ENCODE measurements around the gene YKT6.

Gene YKT6

GRCh38 chr7:44186736-44187135 is 14.0 kb upstream of the YKT6 start:
- Histone ChIP-seq H3K36me3 (ENCODE audit: control insufficient read depth in 1 of 2, insufficient read depth in 2 of 2, low read depth in 1 of 2, low read length in 2 of 2) (no peaks in the 10 kb centered on the region), H3K4me1 (ENCODE audit: control insufficient read depth, insufficient read depth, low read depth, low read length) (peaks cover 43% of the 10 kb centered on the region), H3K9me3 (ENCODE audit: control insufficient read depth, low read length) (peaks cover 17% of the 10 kb centered on the region), H3K27ac (ENCODE audit: low read length, poor library complexity, severe bottlenecking) (no peak overlapping the region), H2AK5ac (ENCODE audit: low read length, severe bottlenecking) (peak overlapping the region; percentile 56), H3K4ac (ENCODE audit: low read depth in 1 of 2, low read length in 2 of 2) (no peak overlapping the region), H2BK5ac (ENCODE audit: low read depth, low read length, poor library complexity, severe bottlenecking) (no peak overlapping the region), H3K14ac (ENCODE audit: low read length in 2 of 2) (no peak overlapping the region), H3K4me2 (ENCODE audit: low read length, poor library complexity, severe bottlenecking) (no peak overlapping the region), H4K91ac (ENCODE audit: low read length) (no peak overlapping the region), H4K8ac (ENCODE audit: low read length) (no peak overlapping the region), H3K27me3 (ENCODE audit: control insufficient read depth in 1 of 2, insufficient read depth in 1 of 2, low read length in 2 of 2) (no peaks in the 10 kb centered on the region), H3K79me1 (replicated peaks; ENCODE audit: low read length, poor library complexity, severe bottlenecking) (no peaks in the 10 kb centered on the region), H2BK12ac (ENCODE audit: low read length in 2 of 2) (no peak overlapping the region), H2BK15ac (ENCODE audit: low read depth, poor library complexity, severe bottlenecking) (no peak overlapping the region), H3K4me3 (ENCODE audit: insufficient read depth in 1 of 2, low read depth in 1 of 2, low read length in 2 of 2) (no peak overlapping the region), H3K18ac (ENCODE audit: low read depth in 1 of 2, low read length in 2 of 2) (no peak overlapping the region), H3K23ac (ENCODE audit: low read length in 2 of 2) (no peak overlapping the region), H2BK120ac (ENCODE audit: low read depth, low read length) (no peak overlapping the region), H3K9ac (ENCODE audit: low read length) (no peak overlapping the region), H2AFZ (ENCODE audit: low read depth, low read length) (no peak overlapping the region)
- no peak for DNase-seq
- 77% methylated on average over 5 of the region's 5 CpGs for WGBS

- Histone ChIP-seq H2BK120ac (ENCODE audit: low read depth, low read length) (no peak overlapping the region), H3K9me3 (ENCODE audit: control insufficient read depth, low read length) (peaks cover 6% of the 10 kb centered on the region), H3K9ac (ENCODE audit: low read length) (no peak overlapping the region)
These were observed 13.0 kb upstream of the YKT6 start for GRCh38 chr7:44187636-44188416.

GRCh38 chr7:44188480-44189225 is 12.1 kb upstream of the YKT6 start:
- H2AK5ac ChIP-seq (ENCODE audit: low read length, severe bottlenecking) = peak overlapping the region; percentile 33
- H3K9me3 ChIP-seq (ENCODE audit: control insufficient read depth, low read length) = no peaks in the 10 kb centered on the region
- no peak overlapping the region for H3K4me2 ChIP-seq (ENCODE audit: low read length, poor library complexity, severe bottlenecking)
- no peak overlapping the region for H2AFZ ChIP-seq (ENCODE audit: low read depth, low read length)
- H3K27ac ChIP-seq (ENCODE audit: low read length, poor library complexity, severe bottlenecking) = no peak overlapping the region
- WGBS = 90% methylated on average over 16 of the region's 16 CpGs
- peaks cover 41% of the 10 kb centered on the region for H3K4me1 ChIP-seq (ENCODE audit: control insufficient read depth, insufficient read depth, low read depth, low read length)
- no peak overlapping the region for H2BK12ac ChIP-seq (ENCODE audit: low read length in 2 of 2)
- DNase-seq = no peak
- no peak overlapping the region for H4K91ac ChIP-seq (ENCODE audit: low read length)
- H4K8ac ChIP-seq (ENCODE audit: low read length) = no peak overlapping the region
- H3K14ac ChIP-seq (ENCODE audit: low read length in 2 of 2) = no peak overlapping the region
- H2BK120ac ChIP-seq (ENCODE audit: low read depth, low read length) = no peak overlapping the region
- H3K4ac ChIP-seq (ENCODE audit: low read depth in 1 of 2, low read length in 2 of 2) = no peak overlapping the region
- no peaks in the 10 kb centered on the region for H3K36me3 ChIP-seq (ENCODE audit: control insufficient read depth in 1 of 2, insufficient read depth in 2 of 2, low read depth in 1 of 2, low read length in 2 of 2)
- no peak overlapping the region for H3K18ac ChIP-seq (ENCODE audit: low read depth in 1 of 2, low read length in 2 of 2)
- H3K27me3 ChIP-seq (ENCODE audit: control insufficient read depth in 1 of 2, insufficient read depth in 1 of 2, low read length in 2 of 2) = peaks cover 0 to 4% of the 10 kb centered on the region in 2 experiments
- no peak overlapping the region for H2BK15ac ChIP-seq (ENCODE audit: low read depth, poor library complexity, severe bottlenecking)
- no peak overlapping the region for H2BK5ac ChIP-seq (ENCODE audit: low read depth, low read length, poor library complexity, severe bottlenecking)
- no peak overlapping the region for H3K4me3 ChIP-seq (ENCODE audit: insufficient read depth in 1 of 2, low read depth in 1 of 2, low read length in 2 of 2)
- no peaks in the 10 kb centered on the region for H3K79me1 ChIP-seq (replicated peaks; ENCODE audit: low read length, poor library complexity, severe bottlenecking)
- no peak overlapping the region for H3K23ac ChIP-seq (ENCODE audit: low read length in 2 of 2)
- H3K9ac ChIP-seq (ENCODE audit: low read length) = no peak overlapping the region

More at GRCh38 chr7:44187636-44188416, 13.0 kb upstream of the YKT6 start:
- no peak for DNase-seq
- Histone ChIP-seq H3K4ac (ENCODE audit: low read depth in 1 of 2, low read length in 2 of 2) (no peak overlapping the region), H3K14ac (ENCODE audit: low read length in 2 of 2) (no peak overlapping the region), H3K27ac (ENCODE audit: low read length, poor library complexity, severe bottlenecking) (no peak overlapping the region), H2BK5ac (ENCODE audit: low read depth, low read length, poor library complexity, severe bottlenecking) (no peak overlapping the region), H4K8ac (ENCODE audit: low read length) (no peak overlapping the region), H4K91ac (ENCODE audit: low read length) (no peak overlapping the region), H3K36me3 (ENCODE audit: control insufficient read depth in 1 of 2, insufficient read depth in 2 of 2, low read depth in 1 of 2, low read length in 2 of 2) (no peaks in the 10 kb centered on the region), H3K4me1 (ENCODE audit: control insufficient read depth, insufficient read depth, low read depth, low read length) (peaks cover 44% of the 10 kb centered on the region), H2BK12ac (ENCODE audit: low read length in 2 of 2) (no peak overlapping the region), H2AK5ac (ENCODE audit: low read length, severe bottlenecking) (no peak overlapping the region), H2AFZ (ENCODE audit: low read depth, low read length) (no peak overlapping the region), H3K27me3 (ENCODE audit: control insufficient read depth in 1 of 2, insufficient read depth in 1 of 2, low read length in 2 of 2) (peaks cover 0 to 4% of the 10 kb centered on the region in 2 experiments), H3K4me2 (ENCODE audit: low read length, poor library complexity, severe bottlenecking) (no peak overlapping the region), H3K23ac (ENCODE audit: low read length in 2 of 2) (no peak overlapping the region), H3K4me3 (ENCODE audit: insufficient read depth in 1 of 2, low read depth in 1 of 2, low read length in 2 of 2) (no peak overlapping the region), H2BK15ac (ENCODE audit: low read depth, poor library complexity, severe bottlenecking) (no peak overlapping the region), H3K18ac (ENCODE audit: low read depth in 1 of 2, low read length in 2 of 2) (no peak overlapping the region), H3K79me1 (replicated peaks; ENCODE audit: low read length, poor library complexity, severe bottlenecking) (no peaks in the 10 kb centered on the region)
- 83% methylated on average over 9 of the region's 9 CpGs for WGBS

- Histone ChIP-seq H4K8ac (ENCODE audit: low read length) (no peak within 1 kb of the TSS), H3K27me3 (ENCODE audit: control insufficient read depth in 1 of 2, insufficient read depth in 1 of 2, low read length in 2 of 2) (peaks cover 0 to 4% of the 10 kb centered on the region in 2 experiments)
- 93% methylated on average over 11 of the region's 11 CpGs for WGBS
These were observed 11.3 kb upstream of the YKT6 start, which contains the start of gene GCK for GRCh38 chr7:44189286-44189992. Gene GCK, minus strand, starts transcription at chr7:44189439. Its CDS starts 486 bp downstream, at chr7:44188953.

More at GRCh38 chr7:44189286-44189992, 11.3 kb upstream of the YKT6 start, which contains the start of gene GCK:
- no peak within 1 kb of the TSS for H4K91ac ChIP-seq (ENCODE audit: low read length)
- H3K27ac ChIP-seq (ENCODE audit: low read length, poor library complexity, severe bottlenecking) = no peak within 1 kb of the TSS
- H3K4ac ChIP-seq (ENCODE audit: low read depth in 1 of 2, low read length in 2 of 2) = no peak within 1 kb of the TSS
- no peak within 1 kb of the TSS for H3K14ac ChIP-seq (ENCODE audit: low read length in 2 of 2)
- peaks cover 35% of the 10 kb centered on the region for H3K4me1 ChIP-seq (ENCODE audit: control insufficient read depth, insufficient read depth, low read depth, low read length)
- no peak within 1 kb of the TSS for H3K4me3 ChIP-seq (ENCODE audit: insufficient read depth in 1 of 2, low read depth in 1 of 2, low read length in 2 of 2)
- no peak within 1 kb of the TSS for H2BK15ac ChIP-seq (ENCODE audit: low read depth, poor library complexity, severe bottlenecking)
- no peak within 1 kb of the TSS for H3K9ac ChIP-seq (ENCODE audit: low read length)
- H3K18ac ChIP-seq (ENCODE audit: low read depth in 1 of 2, low read length in 2 of 2) = no peak within 1 kb of the TSS
- no peak within 1 kb of the TSS for H3K4me2 ChIP-seq (ENCODE audit: low read length, poor library complexity, severe bottlenecking)
- H3K23ac ChIP-seq (ENCODE audit: low read length in 2 of 2) = no peak within 1 kb of the TSS
- no peaks in the 10 kb centered on the region for H3K36me3 ChIP-seq (ENCODE audit: control insufficient read depth in 1 of 2, insufficient read depth in 2 of 2, low read depth in 1 of 2, low read length in 2 of 2)
- H2BK5ac ChIP-seq (ENCODE audit: low read depth, low read length, poor library complexity, severe bottlenecking) = no peak within 1 kb of the TSS
- peak within 1 kb of the TSS; percentile 33 for H2AK5ac ChIP-seq (ENCODE audit: low read length, severe bottlenecking)
- no peak within 1 kb of the TSS for H2AFZ ChIP-seq (ENCODE audit: low read depth, low read length)
- no peaks in the 10 kb centered on the region for H3K9me3 ChIP-seq (ENCODE audit: control insufficient read depth, low read length)
- no peak within 1 kb of the TSS for H2BK120ac ChIP-seq (ENCODE audit: low read depth, low read length)
- H2BK12ac ChIP-seq (ENCODE audit: low read length in 2 of 2) = no peak within 1 kb of the TSS
- no peaks in the 10 kb centered on the region for H3K79me1 ChIP-seq (replicated peaks; ENCODE audit: low read length, poor library complexity, severe bottlenecking)
- no peak for DNase-seq
